Lower leg skin (tissue), 3 donors: Measurements from ENCODE around the gene MAGEA11.

Experiments used
- CTCF ChIP-seq, 3 donors: fragments of 450-650 bp; IDR thresholded peaks; one replicate each; pipeline ENCODE4 v1.5.1; 2016; ENCODE audit warnings: antibody characterized with exemption in 3 of 3, mild to moderate bottlenecking in 3 of 3, moderate library complexity in 2 of 3
- POLR2A ChIP-seq, 2 donors: fragments of 450-650 bp; IDR thresholded peaks; one replicate each; pipeline ENCODE4 v1.6.1; 2016 to 2017; ENCODE audit warnings: antibody characterized with exemption in 2 of 2, mild to moderate bottlenecking in 1 of 2, moderate library complexity in 1 of 2

- TF ChIP-seq CTCF (IDR thresholded peaks at IDR 0.05): no peak
- TF ChIP-seq POLR2A (IDR thresholded peaks at IDR 0.05): no peak
These were observed 4.8 kb downstream of the MAGEA11 start for GRCh38 chrX:149716632-149717031.
